ENCODE data around the gene RNF40.

The RNF40 gene

GRCh38 chr16:30821891-30822290 lies 59.8 kb downstream of the RNF40 start:
- no peak for DNase-seq
